Femur (tissue), 1 donor: ENCODE results near the gene NXPH1.

ENCODE experiments used
- DNase-seq: peaks from one replicate; pipeline ENCODE4 v3.0.0-alpha.2; 2017

NXPH1 gene

DNA sequence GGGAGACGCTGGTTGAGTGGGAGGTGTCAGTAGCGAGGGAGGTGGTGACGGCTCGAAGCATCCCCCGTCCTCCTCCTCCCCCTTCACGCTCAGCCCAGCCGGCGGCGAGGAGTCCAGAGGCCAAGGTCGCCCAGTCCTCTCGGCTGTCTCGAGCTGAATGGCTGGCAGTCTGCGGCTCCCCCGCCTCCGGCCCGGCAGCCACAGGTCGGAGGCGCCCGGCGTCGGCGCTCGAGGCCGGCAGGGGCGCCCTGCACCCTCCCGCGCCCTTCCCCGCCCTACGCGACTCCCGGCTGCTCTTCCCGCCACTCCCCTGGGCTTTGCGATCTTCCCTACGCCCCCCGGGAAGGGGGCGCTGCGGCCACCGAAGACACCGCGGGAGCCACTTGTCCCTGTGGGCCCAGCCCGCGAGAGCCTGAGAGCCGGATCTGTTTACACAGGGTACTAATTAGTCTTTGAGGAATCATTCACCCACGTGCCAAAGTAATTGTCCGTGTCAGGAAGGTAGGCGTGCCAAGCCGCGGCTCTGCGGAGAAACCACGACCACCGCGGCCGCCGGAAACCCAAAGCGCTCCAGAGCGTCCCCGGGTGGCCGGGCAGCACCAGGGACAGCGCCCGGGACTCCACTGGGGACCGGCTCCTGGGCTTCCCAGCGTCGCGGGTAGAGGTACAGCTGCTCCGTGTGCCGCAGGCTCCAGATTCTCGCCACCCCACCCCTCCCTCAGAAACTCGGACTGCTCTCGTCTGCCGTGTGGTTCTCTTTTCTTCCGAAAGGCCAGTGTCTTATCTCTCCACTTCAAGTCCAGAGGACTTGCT is at the start of gene NXPH1:
NXPH1 (plus strand) TSS at position 133 of the 813 bp plus-strand sequence.
- no peak for DNase-seq

DNA sequence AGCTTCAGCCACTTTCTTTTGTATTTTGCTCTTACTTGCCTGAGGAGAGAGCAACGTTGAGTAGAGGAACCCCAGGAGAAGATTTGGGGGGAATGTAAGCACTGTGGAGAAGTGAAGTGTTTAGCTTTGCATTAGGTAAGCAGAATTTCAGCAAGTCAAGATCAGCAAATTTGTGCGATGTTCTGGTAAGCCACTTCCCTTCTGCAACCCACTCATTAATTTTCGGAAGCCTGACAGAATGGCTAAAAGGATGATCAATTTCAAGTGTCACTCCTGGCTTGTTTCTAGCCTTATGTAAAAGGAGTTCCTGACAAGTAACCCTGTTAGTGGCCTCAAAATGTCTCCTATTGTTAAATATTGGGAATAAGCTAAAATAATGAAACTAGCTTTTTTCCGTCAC is 48.5 kb upstream of the NXPH1 start:
- DNase-seq: no peak

DNA sequence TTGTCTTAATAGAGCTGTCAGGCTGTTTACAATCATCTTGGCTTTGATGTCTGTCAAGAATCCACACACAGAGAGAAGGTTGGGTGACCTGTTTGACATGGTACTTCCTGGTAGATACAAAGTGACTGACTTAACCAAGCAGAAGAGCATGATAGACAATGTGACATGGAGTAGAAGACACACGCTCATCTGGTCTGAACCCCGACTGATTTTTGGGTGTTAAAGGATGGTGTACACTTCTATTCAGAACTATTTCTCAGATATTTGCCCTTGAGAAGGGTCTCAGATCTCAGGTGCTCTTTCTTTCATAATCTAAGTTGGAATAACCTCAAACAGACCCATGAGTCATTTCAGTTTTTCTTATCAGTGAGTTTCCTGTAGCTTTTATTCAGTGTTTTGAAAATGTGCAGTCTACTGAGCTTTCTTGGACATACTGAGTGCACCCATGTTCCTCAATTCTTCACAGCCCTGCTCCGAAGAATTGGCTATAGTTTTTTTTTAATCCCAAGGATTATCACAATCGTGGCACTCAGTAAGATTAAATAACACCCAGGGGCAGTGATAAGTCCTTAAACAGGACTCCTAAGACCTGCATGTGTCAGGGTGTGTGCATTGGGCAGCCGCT is 46.4 kb upstream of the NXPH1 start:
- DNase-seq: no peak

DNA sequence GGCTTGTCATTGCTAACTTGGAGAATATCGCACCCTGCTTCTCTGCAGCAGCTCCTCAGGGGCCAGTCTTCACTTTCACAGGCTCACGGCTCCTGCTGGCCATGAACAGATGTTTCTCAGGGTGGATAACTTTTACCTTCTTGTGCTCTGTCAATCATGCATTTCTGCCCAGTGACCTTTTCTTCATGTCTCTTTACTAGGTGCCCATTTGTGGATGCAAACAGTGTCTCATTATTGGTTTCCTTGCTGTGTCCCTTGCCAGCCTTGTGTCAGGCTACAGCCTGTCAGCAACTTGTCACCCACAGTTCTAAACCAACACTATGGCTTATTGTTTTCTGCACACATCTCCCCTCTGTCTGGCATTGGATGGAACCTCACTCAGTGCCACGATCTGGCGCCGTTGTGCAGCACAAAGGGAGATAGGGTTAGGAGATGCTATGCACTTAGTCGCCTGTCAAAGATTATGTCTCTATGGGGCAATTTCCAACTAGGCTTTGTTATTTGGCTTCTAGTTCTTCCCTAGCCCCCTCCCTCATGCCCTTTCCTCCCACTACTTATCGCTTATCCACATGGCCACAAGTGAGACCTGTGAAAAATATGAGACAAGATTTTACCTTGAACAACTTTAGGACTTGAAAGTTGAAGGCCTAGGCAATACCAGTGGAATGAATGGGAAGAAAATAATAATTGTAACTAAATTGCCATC is 45.7 kb upstream of the NXPH1 start:
- no peak for DNase-seq

DNA sequence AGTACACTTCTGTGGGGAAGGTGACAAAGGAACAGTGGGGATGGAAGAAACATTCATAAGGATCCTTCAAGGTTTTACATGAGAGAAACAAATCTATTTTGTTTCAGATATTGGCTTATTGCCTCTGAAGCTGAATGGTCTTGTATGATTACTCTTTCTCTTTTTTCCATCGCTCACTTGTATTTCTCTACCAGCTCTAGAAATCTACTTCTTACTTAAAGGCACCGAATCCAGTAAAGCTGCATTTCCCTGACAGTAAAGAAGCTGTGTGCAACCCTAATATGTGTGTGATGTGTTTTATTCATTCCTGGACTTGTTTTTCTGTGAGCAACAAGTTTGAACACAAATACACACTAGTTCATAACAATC is 45.2 kb upstream of the NXPH1 start:
- DNase-seq: no peak

DNA sequence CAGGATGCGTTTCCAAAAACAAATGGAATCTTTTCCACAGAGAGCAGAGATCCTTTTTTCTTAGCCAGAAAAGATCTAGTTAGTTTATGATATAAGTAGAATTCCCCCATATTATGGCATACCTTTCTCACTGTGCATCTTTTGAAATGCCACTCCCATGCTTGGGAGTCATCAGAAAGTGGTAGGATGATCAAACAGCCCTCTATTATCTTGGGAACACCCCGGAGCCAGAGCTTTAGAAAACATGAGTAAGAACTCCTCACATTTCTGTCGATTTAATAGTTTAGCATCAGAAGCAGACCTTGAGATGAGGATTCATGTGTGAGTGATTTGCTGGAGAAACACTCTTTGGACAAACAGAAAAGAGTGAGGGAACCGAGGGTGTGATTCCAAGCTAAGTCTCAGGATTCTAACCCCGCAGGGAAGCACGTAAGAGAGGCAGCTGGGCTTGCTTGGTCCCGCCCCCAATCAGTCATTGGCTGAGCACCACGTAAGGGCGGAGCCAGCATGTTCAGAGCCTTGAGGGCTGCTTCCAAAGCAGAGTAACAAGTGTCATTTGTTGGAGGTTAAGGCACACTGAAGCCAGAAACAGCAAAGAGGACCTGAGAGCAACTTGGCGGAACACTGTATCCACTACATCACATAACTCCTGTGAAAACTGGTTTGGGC is 43.7 kb upstream of the NXPH1 start:
- peak; percentile 29 for DNase-seq

DNA sequence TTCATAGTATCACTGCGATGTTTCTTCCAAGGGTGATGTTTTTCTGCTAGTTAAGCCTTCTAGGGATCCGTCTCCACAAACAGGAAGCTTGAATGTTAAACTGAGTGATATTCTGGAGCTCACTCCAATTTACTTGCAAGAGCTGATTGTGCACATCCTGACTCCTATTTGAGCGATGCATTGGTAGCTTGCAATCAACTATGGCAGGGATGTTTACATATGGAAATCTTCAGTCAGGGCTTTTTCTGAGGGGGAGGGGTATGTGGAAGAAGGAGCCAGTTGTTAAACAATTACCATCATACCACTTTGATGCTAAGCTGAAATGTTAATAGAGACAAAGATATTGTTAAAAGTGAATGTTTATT is 43.2 kb upstream of the NXPH1 start:
- no peak for DNase-seq

DNA sequence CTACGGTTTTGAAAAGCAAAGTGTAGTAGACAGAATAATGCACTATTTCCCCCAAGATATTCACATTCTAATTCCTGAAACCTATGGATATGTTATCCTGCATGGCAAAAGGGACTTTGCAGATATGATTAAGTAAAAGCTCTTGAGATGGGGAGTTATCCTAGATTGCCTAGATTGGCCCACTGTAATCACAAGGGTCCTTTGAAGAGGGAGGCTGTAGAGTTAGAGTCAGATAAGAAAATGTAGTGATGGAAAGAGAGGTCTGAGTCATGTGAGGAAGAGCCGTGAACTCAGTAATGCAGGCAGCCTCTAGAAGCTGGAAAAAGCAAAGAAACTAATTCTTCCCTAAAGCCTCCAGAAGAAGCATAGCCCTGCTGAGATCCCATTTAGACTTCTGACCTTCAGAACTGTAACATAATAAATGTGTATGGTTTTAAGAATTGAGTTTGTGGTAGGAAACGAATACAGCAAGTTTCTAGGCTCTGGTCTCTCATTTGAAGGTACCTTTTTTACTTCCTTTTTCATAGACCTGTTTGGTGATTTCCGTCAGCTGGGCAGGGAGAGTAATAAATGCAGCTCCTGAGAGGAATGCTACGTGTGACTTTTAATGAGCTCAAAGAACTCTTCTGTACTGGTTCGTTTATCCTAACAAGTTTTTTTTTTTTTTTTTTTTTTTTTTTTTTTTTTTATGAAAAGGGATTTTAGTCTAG is 41.9 kb upstream of the NXPH1 start:
- DNase-seq: no peak

DNA sequence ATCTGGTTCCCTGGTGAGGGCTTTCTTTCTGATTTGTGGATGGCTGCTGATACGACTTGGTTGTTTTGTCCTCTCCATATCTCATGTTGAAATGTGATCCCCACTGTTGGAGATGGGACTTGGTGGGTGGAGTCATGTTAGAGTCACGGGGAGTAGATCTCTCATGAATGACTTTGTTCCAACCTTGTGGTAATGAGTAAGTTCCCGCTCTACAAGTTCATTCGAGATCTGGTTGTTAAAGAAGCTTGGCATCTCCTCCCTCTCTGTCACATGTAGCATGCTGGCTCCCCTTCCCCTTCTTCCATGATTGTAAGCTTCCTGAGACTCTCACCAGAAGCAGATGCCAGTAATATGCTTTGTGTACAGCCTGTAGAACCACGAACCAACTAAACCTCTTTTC is 37.1 kb upstream of the NXPH1 start:
- no peak for DNase-seq

DNA sequence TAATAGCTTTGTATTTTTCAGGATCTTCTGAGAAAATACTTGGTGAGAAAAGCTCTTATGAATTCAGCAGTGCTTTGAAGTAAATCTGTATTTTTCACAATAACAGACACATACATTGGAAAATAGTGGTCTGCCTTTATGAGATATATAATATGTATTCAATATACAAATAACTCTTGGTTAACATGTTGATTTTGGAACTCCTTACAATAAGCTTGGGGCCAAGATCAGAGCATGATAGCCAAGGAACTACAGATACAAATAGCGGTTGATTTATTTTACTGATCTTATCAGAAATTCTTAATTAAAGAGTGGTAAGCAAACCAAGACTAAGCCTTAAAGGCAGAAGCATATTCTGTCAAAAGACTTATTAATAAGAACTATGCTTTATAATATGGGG is 24.5 kb upstream of the NXPH1 start:
- no peak for DNase-seq

DNA sequence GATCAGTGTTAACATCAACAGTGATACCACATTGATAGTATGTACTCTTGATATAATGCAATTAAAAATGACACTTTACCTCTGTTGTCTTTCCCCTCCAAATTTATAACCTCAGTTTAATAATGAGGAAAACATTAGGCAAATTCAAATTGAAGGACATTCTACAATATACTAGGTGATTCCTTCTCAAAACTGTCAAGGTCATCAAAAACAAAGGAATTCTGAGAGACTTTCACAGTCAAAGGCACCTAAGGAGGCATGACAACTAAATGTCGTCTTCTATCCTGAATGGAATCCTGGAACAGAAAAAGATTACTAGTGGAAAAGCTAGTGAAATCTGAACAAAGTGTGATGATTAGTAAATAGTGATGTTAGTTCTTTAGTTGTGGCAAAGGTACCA is 22.3 kb upstream of the NXPH1 start:
- no peak for DNase-seq

DNA sequence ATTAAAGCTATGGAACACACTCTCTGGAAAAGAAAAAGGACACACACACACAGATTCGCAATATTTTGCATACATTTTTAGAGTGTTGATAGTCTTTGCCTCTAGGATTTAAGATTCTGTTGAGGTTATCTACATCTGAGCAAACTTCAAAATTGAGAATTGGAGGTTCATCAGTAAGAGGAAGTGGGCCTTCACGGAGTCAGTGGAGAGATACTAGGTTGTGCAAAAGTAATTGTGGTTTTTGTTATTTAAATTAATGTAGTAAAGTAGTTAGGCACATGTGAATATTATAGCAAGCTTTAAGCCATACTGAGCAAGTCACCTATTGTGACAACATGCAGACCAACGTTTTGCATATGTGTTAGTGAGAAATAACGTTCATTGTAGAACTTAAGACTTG is 19.8 kb upstream of the NXPH1 start:
- DNase-seq: no peak

DNA sequence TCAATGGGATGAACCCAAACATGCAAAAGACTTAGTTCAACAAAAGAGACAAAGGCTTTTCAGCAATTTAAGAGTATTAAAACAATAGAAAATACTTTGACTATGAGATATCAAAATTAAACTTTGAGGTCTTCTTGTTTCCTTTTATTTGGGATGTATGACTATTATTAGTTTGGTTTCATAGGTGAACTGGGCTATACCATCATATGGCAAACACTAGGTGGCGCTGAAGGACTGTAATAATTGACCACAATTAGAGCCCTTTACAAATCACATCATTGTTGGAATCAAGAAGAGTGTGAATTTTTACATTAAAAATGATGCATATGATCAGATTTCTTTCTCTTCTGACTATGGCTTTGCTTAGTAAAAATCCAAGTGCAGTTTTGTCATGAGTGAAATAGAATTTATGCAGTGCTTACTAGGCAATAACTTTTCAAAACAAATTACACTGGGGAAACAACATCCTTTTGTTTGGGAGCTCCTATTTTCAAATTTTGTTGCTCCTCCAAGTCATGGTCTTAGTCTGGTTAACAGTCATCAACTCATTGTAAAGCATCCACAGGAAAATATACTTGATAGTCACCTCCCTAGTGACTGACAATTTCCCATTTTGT is 14.7 kb upstream of the NXPH1 start:
- DNase-seq: no peak

DNA sequence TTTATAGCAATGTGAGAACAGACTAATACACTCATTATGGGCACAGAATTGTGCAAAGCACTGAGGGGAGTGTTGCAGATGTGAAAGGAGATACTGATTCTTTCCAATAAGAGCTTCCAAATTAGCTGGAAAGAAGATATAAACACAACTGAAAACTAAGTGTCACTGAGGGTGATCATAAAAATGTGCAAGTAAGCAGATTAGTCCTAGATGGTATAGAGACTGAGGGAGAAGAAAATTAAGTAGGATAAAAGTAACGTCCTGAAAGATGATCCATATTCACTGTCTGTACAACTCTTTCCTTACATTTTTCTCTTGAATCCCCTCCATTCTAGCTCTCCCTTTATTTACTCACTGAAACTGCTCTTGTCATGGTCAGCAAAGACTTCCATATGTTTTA is 11.2 kb upstream of the NXPH1 start:
- DNase-seq: no peak

DNA sequence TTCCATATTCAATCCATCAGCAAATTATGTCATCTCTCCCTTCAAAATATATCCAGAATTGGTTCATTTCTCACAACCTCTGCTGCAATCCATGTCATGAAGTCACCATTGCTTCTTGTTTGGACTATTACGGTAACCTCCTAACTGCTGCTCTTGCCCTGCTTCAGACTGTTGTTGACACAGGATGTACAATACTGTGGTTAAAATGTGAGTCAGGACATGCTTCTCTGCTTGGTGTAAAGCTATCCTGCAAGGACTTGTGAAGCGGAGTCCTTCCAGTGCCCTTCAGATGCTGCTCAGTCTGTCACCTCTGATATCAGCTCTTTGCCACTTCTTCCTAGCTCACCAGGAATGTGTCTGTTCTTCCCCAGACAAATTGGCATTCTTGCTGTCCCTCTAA is 10.4 kb upstream of the NXPH1 start:
- DNase-seq: no peak

DNA sequence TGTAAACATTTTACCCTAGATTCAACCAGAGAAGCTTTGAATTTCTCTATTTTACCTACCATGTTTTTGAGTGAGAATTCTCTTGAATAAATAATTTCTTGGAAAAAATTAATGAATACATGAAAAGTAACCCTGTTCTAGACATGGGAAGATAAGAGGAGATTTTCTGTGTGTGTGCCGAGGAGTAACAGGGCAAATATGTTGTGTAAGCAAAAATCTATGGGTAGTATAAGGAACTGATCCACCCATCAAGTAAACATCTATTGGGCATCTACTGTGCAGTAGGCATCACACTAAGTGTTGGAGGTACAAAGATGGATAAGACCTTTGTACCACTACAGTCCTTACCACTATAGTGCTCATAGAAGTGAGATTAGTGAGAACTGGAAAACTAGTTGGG is 8.2 kb upstream of the NXPH1 start:
- DNase-seq: no peak

DNA sequence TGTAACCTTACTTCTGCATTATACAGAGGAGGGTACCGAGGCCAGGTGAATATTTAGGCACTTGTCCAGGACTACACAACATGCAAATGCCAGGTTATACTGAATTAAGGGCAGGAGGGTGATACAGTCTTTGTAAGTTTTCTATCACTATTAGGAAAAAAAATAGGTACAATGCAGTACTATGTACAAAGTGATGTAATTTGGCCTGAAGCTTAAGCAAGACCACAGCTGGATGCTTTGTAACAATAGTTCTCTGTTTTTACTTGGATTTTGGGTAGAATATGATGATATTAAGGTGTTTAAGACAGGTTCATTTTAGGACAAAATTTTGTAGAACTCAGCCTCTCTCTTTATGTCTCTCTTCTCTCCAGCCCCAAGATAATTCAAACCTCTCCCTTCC is 2.8 kb upstream of the NXPH1 start:
- DNase-seq: no peak

DNA sequence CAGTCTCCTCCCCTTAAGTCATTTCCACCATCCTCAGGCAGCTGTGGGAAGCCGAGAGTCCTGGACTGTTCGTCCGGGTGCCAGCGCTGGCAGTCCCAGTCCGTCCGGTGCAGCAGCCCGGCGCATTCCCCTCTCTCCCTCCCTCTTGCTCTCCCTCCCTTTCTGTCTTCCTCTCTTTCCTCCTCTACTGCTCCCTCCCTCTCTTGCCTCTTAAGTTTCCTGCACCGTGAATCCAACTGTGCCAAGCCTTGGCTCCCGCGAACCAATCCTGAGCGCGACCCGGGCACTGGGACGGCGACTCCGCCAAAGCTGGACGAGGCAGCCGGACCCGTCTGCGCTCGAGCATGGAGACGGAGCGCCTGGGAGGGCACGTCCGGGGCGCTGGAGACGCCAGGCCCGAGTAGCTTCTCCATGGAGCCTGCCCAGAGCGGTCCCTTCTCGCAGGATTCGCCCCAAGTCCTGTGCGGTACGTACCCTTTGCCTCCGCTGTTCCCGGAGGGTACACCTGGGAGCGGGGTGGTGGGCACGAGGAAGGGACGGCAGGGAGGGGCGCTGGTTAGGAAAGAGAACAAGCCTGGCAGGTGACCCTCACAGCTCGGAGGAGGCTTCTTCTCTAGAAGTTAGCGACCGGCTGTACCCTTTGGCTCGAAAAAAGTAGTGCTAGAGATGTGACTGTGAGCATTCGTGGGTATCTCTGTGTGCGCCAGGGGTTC is 1.0 kb downstream of the NXPH1 start:
- no peak for DNase-seq

DNA sequence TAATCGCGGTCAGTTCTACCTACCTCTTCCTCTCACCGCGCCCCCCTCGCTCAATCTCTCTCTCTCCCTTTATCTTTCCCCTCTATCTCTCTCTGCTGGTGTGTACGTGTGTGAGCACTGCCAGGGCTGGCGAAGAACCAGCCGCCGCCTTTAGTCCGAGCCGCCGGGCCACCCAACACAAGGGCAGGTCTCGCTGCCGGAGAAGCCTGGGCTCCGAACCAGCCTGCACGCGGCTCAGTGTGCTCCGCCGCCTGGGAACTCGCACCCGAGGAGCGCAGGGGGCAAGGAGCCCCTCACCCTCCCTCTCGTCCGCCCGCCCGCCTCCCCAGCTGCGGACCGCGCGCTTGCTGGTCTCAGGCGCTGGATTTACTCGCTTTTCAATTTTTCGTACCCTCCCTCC is 1.7 kb downstream of the NXPH1 start:
- no peak for DNase-seq

DNA sequence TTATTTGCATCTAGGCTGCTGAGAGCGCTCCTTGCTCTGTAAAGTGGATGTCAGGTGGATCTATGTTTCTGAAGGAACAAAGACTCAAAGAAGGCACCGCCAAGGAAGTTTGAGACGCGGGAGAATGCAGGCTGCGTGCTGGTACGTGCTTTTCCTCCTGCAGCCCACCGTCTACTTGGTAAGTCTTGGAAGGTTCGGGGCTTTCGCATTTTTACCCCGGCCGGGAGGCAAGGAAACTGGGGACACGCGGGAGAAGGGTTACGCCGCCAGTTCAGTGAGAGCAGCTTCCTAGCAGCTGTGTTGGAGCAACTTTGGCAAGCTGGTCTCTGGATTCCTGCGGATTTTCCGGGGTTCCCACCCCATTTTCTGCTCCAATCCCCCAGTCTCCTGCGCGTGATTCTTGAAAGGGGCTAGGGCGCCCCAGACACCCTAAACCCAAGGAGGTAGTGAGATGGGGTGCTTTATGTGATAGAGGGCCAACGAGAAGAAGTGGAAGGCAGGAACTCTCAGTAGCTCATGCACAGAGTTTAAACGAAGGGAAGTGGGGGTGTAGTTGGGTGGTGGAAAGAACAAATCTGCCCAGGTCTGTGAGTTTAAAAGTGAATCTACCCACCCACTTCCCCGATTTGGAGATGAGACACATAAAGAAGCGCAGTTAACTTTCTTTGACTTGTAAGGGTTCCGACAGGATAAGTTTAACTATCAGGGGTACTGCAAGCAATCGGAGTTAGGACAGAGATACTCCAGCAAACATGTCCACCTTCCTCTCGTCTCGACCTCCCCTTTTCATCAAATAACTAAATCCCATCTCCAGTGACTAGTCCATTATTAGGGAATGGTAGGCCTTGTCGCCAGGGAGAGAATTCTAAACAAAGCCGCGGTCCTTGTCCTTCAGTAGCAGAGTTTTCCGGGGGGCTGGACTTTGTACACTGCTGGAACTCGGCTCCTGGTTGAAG is 2.5 kb downstream of the NXPH1 start:
- DNase-seq: no peak

DNA sequence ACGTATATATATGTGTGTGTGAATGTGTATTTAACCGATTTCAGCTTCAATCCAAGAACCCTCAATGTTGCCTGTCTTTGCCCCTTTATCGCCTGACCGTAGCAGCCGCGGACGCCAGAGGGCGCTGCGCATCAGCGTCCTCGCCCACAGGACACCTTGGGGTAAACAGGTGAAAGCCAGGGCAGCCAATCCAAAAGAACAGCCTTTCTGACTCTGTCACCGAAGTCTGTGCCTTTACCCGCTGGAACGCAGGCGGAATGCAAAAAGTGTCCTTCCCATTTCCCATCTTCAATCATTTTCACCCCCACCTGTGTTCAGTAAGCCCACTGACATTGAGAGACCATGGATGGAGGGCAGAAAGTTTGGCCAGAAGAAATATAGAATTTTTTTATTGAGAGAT is 3.6 kb downstream of the NXPH1 start:
- DNase-seq: no peak
